ENCODE measurements around the gene HSPBP1.

HSPBP1 gene

DNA sequence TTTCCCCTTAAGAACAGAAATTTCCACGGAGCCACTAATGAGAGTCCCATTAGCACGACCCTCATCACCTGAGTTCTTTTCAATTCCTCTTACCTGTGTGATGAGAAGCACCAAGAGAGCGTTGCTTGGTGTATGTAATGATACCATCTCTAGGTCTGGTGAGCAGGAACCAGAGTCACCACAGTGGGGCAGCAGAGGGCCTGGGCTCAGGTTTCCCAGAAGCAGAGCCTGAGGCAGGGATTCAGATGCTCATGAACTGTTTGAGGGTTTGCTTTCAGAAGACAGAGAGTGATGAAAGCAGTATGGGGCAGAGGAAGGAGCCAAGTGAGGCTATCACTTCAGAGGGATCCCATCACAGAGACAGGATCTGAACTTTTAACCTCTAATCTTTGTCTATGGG lies 67.5 kb downstream of the HSPBP1 start:
- DNase-seq (ENCODE audit: low read depth), result no peak
